GM18505 (cell line): ENCODE results near the gene MFGE8.

Source experiments
- ATAC-seq: cut with Tn5 transposase; IDR thresholded peaks from one replicate; pipeline ENCODE4 v1.9.1; 2021; ENCODE audit not compliant: unreplicated experiment
- POLR2A ChIP-seq: IDR thresholded peaks from 4 replicates; pipeline ENCODE4 v1.6.1; 2011; ENCODE audit warnings: borderline replicate concordance; ENCODE audit not compliant: insufficient read depth, insufficient read length; ENCODE audit errors: extremely low read depth

The MFGE8 gene

GRCh38 chr15:88909956-88910831 lies 3.0 kb downstream of the MFGE8 start:
- ATAC-seq: no peak
- TF ChIP-seq POLR2A: no peak

- no peak for ATAC-seq
- TF ChIP-seq POLR2A: no peak
Measured at GRCh38 chr15:88908697-88909621, 4.2 kb downstream of the MFGE8 start.

GRCh38 chr15:88908123-88908522 lies 5.1 kb downstream of the MFGE8 start:
- no peak for ATAC-seq
- no peak for TF ChIP-seq POLR2A

GRCh38 chr15:88907111-88907510 lies 6.1 kb downstream of the MFGE8 start:
- TF ChIP-seq POLR2A: no peak
- no peak for ATAC-seq

- no peak for TF ChIP-seq POLR2A
Measured at GRCh38 chr15:88906551-88906950, 6.6 kb downstream of the MFGE8 start.

GRCh38 chr15:88906130-88906529 lies 7.0 kb downstream of the MFGE8 start:
- no peak for TF ChIP-seq POLR2A
- no peak for ATAC-seq

More at GRCh38 chr15:88906551-88906950, 6.6 kb downstream of the MFGE8 start:
- no peak for ATAC-seq

- no peak for TF ChIP-seq POLR2A
- ATAC-seq: no peak
Measured at GRCh38 chr15:88905576-88905975, 7.6 kb downstream of the MFGE8 start.

GRCh38 chr15:88904624-88905327 lies 8.4 kb downstream of the MFGE8 start:
- ATAC-seq: peak; percentile 78
- TF ChIP-seq POLR2A: no peak

GRCh38 chr15:88904257-88904623 lies 8.9 kb downstream of the MFGE8 start:
- TF ChIP-seq POLR2A: no peak

GRCh38 chr15:88902846-88903245 lies 10.3 kb downstream of the MFGE8 start:
- ATAC-seq: no peak
- TF ChIP-seq POLR2A: no peak

More at GRCh38 chr15:88904257-88904623, 8.9 kb downstream of the MFGE8 start:
- ATAC-seq: no peak

- ATAC-seq: no peak
- TF ChIP-seq POLR2A: no peak
Measured at GRCh38 chr15:88902221-88902835, 10.9 kb downstream of the MFGE8 start.

- TF ChIP-seq POLR2A: no peak
Measured at GRCh38 chr15:88901508-88902220, 11.5 kb downstream of the MFGE8 start.

GRCh38 chr15:88900982-88901418 lies 12.2 kb downstream of the MFGE8 start:
- ATAC-seq: no peak
- no peak for TF ChIP-seq POLR2A

More at GRCh38 chr15:88901508-88902220, 11.5 kb downstream of the MFGE8 start:
- no peak for ATAC-seq
